Endothelial cell of umbilical vein (primary cell): ENCODE data around the gene DNAH9. TPM values are rescaled to one million over a fixed set of nuclear protein-coding genes. Genes with fewer than 3 reads are reported as not detected.

Source experiments
- BruUV-seq: library from RNA; stranded (reverse); fragments of 400-500 nt; replicated peaks from 2 replicates; lab custom pipeline; 2021; lab: Mats Ljungman, UMichigan
- CTCF ChIA-PET: fragments of 300-600, 350-600 bp; sonication (Branson Sonifier 250); formaldehyde crosslinking; loops from one replicate; lab custom pipeline; 2021; ENCODE audit warnings: antibody characterized with exemption, inconsistent platforms; lab: Charles Lee
- POLR2A ChIA-PET: fragments of 300-600, 350-600 bp; sonication (Branson Sonifier 250); formaldehyde crosslinking; loops from one replicate; lab custom pipeline; 2021; ENCODE audit warnings: antibody characterized with exemption, inconsistent platforms; lab: Charles Lee
- DNase-seq: peaks from one replicate; pipeline ENCODE4 v3.0.0-alpha.2; 2011; ENCODE audit warnings: low read depth, low spot score
- FAIRE-seq: peaks from 2 replicates; lab custom pipeline; 2011; peaks lifted over from hg19 to GRCh38; lab: Jason Lieb, UNC
- H2AFZ ChIP-seq: 2 replicates; pipeline ENCODE4 v1.6.0; 2012; ENCODE audit warnings: low read depth, low read length, control low read depth, inconsistent platforms
- H3K27ac ChIP-seq: 2 replicates; pipeline ENCODE4 v1.5.1; 2011; ENCODE audit warnings: low read depth, mild to moderate bottlenecking, control low read depth, low read length, moderate library complexity; ENCODE audit not compliant: insufficient read depth
- H3K27me3 ChIP-seq, 2 experiments: 2 replicates each; pipeline versions ENCODE4 v1.6.0 to v1.6.1; 2011; ENCODE audit warnings: low read length in 2 of 2, mixed read lengths in 1 of 2; ENCODE audit not compliant: control insufficient read depth in 2 of 2, insufficient read depth in 2 of 2
- H3K36me3 ChIP-seq, 2 experiments: 2 replicates in 1 of 2; 3 replicates in 1 of 2; pipeline ENCODE4 v1.5.1; 2011; ENCODE audit warnings: low read length in 2 of 2, mild to moderate bottlenecking in 1 of 2, moderate library complexity in 1 of 2; ENCODE audit not compliant: control insufficient read depth in 2 of 2, insufficient read depth in 2 of 2; ENCODE audit errors: extremely low read depth in 1 of 2
- H3K4me1 ChIP-seq: 3 replicates; pipeline ENCODE4 v1.5.1; 2011; ENCODE audit warnings: mild to moderate bottlenecking, low read length; ENCODE audit not compliant: control insufficient read depth, insufficient read depth; ENCODE audit errors: extremely low read depth
- H3K4me2 ChIP-seq: 2 replicates; pipeline ENCODE4 v1.6.1; 2011; ENCODE audit warnings: low read length, control low read depth, mixed read lengths; ENCODE audit not compliant: insufficient read depth
- H3K4me3 ChIP-seq, 3 experiments: fragments of 200-600 bp in 1 of 3; sonication (generic), shearing (Covaris generic) in 1 of 3; replicated peaks in 1 of 3; 2 replicates each; pipeline ENCODE4 v1.5.1; 2011 to 2016; ENCODE audit warnings: control low read depth in 3 of 3, low read length in 3 of 3, mild to moderate bottlenecking in 2 of 3, inconsistent platforms in 1 of 3, low read depth in 1 of 3, moderate library complexity in 1 of 3; ENCODE audit not compliant: insufficient read depth in 1 of 3
- H3K79me2 ChIP-seq: 2 replicates; pipeline ENCODE4 v1.6.0; 2012; ENCODE audit warnings: low read length, inconsistent platforms; ENCODE audit not compliant: control insufficient read depth, insufficient read depth
- H3K9ac ChIP-seq: replicated peaks from 2 replicates; pipeline ENCODE3; 2011; ENCODE audit warnings: low read length, control low read depth; ENCODE audit not compliant: insufficient read depth; ENCODE audit errors: extremely low read depth
- H3K9me1 ChIP-seq: replicated peaks from 3 replicates; pipeline ENCODE4 v1.6.0; 2011; ENCODE audit warnings: mild to moderate bottlenecking, low read length; ENCODE audit not compliant: control insufficient read depth, insufficient read depth; ENCODE audit errors: extremely low read depth
- H3K9me3 ChIP-seq: replicated peaks from 2 replicates; pipeline ENCODE4 v1.5.1; 2012; ENCODE audit warnings: low read length, inconsistent platforms; ENCODE audit not compliant: control insufficient read depth, insufficient read depth
- H4K20me1 ChIP-seq: replicated peaks from 2 replicates; pipeline ENCODE3; 2011; ENCODE audit warnings: mild to moderate bottlenecking, low read length; ENCODE audit not compliant: control insufficient read depth, insufficient read depth; ENCODE audit errors: extremely low read depth
- EZH2 ChIP-seq: IDR thresholded peaks from 2 replicates; pipeline ENCODE4 v1.6.1; 2012; ENCODE audit warnings: borderline replicate concordance, low read depth, mild to moderate bottlenecking, moderate library complexity, low read length, inconsistent platforms; ENCODE audit not compliant: severe bottlenecking
- FOS ChIP-seq: IDR thresholded peaks from 2 replicates; pipeline ENCODE4 v1.6.1; 2011; ENCODE audit warnings: mild to moderate bottlenecking, low read length, moderate library complexity, borderline replicate concordance; ENCODE audit not compliant: insufficient read depth
- GATA2 ChIP-seq: IDR thresholded peaks from 2 replicates; pipeline ENCODE4 v1.7.0; 2011; ENCODE audit warnings: low read depth, mild to moderate bottlenecking, moderate library complexity, mixed read lengths, low read length; ENCODE audit not compliant: insufficient read length, insufficient read depth
- JUN ChIP-seq: IDR thresholded peaks from 2 replicates; pipeline ENCODE4 v1.6.1; 2011; ENCODE audit warnings: borderline replicate concordance, low read depth; ENCODE audit not compliant: insufficient read length, insufficient read depth
- MAX ChIP-seq: IDR thresholded peaks from 2 replicates; pipeline ENCODE4 v1.6.1; 2011; ENCODE audit not compliant: insufficient read depth, insufficient read length
- MYC ChIP-seq: IDR thresholded peaks from one replicate; pipeline ENCODE4 v1.6.1; 2011; ENCODE audit warnings: mild to moderate bottlenecking, low read depth, low read length
- POLR2A ChIP-seq: IDR thresholded peaks from 2 replicates; pipeline ENCODE4 v1.6.1; 2012; ENCODE audit warnings: low read depth, mild to moderate bottlenecking, control low read depth, low read length
- POLR2AphosphoS5 ChIP-seq: IDR thresholded peaks from 2 replicates; pipeline ENCODE4 v1.6.1; 2012; ENCODE audit warnings: low read depth, mild to moderate bottlenecking, control low read depth, low read length, moderate library complexity; ENCODE audit not compliant: insufficient read depth
- dilution Hi-C: fragments of 300-500 bp; cut with MboI; formaldehyde crosslinking; loops from one replicate; pipeline ENCODE4 v1.15.0; 2019; ENCODE audit warnings: low sequenced_read_pairs; ENCODE audit not compliant: extremely low pct_ligation_motif_present
- intact Hi-C: fragments of 100-400 bp; cut with micrococcal nuclease; formaldehyde crosslinking; loops from one replicate; pipeline ENCODE4 v1.10.0; 2022
- polyA plus RNA-seq, 4 experiments: library from polyadenylated mRNA; depleted of rRNA in 3 of 4; stranded (reverse) in 3 of 4; unstranded in 1 of 4; fragments of >200 nt; gene quantifications; 2 replicates each; pipeline versions ENCODE4 v1.2.1 to v1.2.3, GENCODE V29; 2011 to 2012; ENCODE audit warnings: missing spikeins in 1 of 4
- total RNA-seq: library from RNA; stranded (reverse); gene quantifications from 2 replicates; pipeline ENCODE4 v1.2.3, GENCODE V29; 2021
- TF ChIP-seq, protein P1 (sequence below), 2 donors: IDR thresholded peaks; 1 replicate in 1 of 2; 2 replicates in 1 of 2; pipeline ENCODE4 v1.5.1; 2011; ENCODE audit warnings: low read length in 2 of 2, mild to moderate bottlenecking in 2 of 2, moderate library complexity in 2 of 2, control low read depth in 1 of 2, inconsistent platforms in 1 of 2, low read depth in 1 of 2; ENCODE audit not compliant: insufficient read depth in 1 of 2; ENCODE audit errors: extremely low read depth in 1 of 2

DNAH9 gene
- total and polyA plus RNA-seq, 2 donors (not counting 3 experiments of a cell fraction or from before 2014, with no cell fraction given): not detected

DNA sequence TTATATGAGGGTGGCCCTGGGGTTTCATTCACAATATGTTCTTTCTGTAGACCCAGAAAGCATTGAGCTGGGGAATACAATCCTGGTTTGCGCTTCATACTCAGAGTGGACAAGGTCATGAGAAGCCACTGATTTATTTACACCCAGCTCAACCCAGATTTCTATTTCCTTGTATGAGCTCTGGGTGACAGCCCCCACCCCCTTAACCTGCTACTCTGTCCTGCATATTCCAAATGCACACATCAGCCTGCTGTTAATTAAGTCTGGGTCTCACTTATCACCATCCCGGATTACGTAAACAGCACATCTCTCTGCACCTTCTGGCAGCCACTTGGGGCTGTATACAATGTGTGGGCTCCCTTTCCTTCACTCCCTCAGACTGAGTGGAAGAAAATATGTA lies 102.4 kb downstream of the DNAH9 start:
- CTCF ChIA-PET: no interaction called here
- TF ChIP-seq MAX: no peak
- TF ChIP-seq MYC: no peak
- TF ChIP-seq JUN: no peak
- no peak for TF ChIP-seq FOS
- no peak for TF ChIP-seq GATA2
- TF ChIP-seq POLR2A: no peak
- TF ChIP-seq POLR2AphosphoS5: no peak
- TF ChIP-seq EZH2: no peak
- TF ChIP-seq, protein P1, sequence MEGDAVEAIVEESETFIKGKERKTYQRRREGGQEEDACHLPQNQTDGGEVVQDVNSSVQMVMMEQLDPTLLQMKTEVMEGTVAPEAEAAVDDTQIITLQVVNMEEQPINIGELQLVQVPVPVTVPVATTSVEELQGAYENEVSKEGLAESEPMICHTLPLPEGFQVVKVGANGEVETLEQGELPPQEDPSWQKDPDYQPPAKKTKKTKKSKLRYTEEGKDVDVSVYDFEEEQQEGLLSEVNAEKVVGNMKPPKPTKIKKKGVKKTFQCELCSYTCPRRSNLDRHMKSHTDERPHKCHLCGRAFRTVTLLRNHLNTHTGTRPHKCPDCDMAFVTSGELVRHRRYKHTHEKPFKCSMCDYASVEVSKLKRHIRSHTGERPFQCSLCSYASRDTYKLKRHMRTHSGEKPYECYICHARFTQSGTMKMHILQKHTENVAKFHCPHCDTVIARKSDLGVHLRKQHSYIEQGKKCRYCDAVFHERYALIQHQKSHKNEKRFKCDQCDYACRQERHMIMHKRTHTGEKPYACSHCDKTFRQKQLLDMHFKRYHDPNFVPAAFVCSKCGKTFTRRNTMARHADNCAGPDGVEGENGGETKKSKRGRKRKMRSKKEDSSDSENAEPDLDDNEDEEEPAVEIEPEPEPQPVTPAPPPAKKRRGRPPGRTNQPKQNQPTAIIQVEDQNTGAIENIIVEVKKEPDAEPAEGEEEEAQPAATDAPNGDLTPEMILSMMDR (IDR thresholded peaks at IDR 0.05; ENCODE audit: extremely low read depth in 1 of 2, insufficient read depth in 1 of 2, low read depth in 1 of 2, low read length in 2 of 2): no peak

More for the DNA sequence above, 102.4 kb downstream of the DNAH9 start:
- intact Hi-C loops: no loop called here
- H3K4me3 ChIP-seq: no peak overlapping the region
- dilution Hi-C loops: no loop called here
- BruUV-seq: no TSS peak
- no peak overlapping the region for H3K27ac ChIP-seq
- peaks cover 6% of the 10 kb centered on the region for H3K9me3 ChIP-seq
- H2AFZ ChIP-seq: no peak overlapping the region
- H3K9ac ChIP-seq: no peak overlapping the region
- no peaks in the 10 kb centered on the region for H3K9me1 ChIP-seq
- H3K36me3 ChIP-seq: no peaks in the 10 kb centered on the region
- no peak overlapping the region for H3K4me2 ChIP-seq
- no peak for FAIRE-seq
- POLR2A ChIA-PET: no interaction called here
- no peaks in the 10 kb centered on the region for H3K27me3 ChIP-seq
- DNase-seq: no peak
- no peaks in the 10 kb centered on the region for H4K20me1 ChIP-seq
- H3K4me1 ChIP-seq: no peaks in the 10 kb centered on the region
- no peaks in the 10 kb centered on the region for H3K79me2 ChIP-seq
